ENCODE results near the gene PLEKHG2. TPM values are rescaled to one million over a fixed set of nuclear protein-coding genes. Genes with fewer than 3 reads are reported as not detected.

Gene PLEKHG2
- total and polyA plus RNA-seq, 2 donors from 2014 or later, result 8.5 to 29.7 TPM

DNA sequence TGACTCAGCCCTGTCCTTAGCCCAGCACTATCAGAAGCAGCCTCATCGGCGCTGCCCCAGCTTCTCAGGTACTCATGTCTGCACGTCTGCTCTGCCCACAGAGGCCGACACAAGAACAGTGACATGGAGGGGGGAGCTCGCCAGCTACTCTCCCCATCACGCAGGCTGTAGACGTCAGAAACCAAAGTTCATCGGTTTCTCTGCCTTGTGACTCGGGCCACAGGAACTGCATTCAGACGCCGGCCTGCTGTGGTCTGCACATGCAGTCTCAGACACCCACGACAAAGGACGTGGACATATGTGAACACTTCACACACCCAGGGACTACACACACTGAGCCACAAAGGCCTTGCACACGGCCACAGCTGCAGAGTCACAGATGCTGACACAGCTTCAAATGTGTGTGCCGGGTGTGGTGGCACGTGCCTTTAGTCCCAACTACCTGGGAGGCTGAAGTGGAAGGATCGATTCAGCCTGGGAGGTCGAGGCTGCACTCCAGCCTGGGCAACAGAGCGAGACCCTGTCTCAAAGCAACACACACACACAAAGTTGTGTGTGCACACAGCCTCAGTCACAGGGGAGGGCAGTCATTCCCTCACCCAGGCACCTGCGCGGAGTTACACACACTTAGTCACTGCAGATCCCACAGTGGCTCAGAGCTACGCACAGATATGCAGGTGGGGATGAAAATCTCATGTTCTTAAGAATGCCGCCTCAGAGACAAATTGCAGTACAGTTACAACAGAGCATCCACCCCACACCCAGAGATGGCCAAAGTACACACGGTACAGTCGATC is 10.7 kb upstream of the PLEKHG2 start:
- DNase-seq (peak in 2 of 5 donors; percentile 60 to 87), FAIRE-seq (no peak)
- Histone ChIP-seq H3K9ac (ENCODE audit: low read length in 3 of 3) (peak overlapping the region; percentile 16 to 94 (median 31)), H3K4me3 (ENCODE audit: low read length in 3 of 3) (peak overlapping the region; percentile 2 to 66 (median 57)), H3K36me3 (ENCODE audit: control insufficient read depth in 2 of 3, insufficient read depth in 3 of 3, low read length in 3 of 3) (peaks cover 0 to 4% (median 0%) of the 10 kb centered on the region in 3 donors), H3K9me3 (ENCODE audit: control insufficient read depth in 2 of 3, insufficient read depth in 1 of 3, low read length in 3 of 3) (no peaks in the 10 kb centered on the region), H3K27ac (ENCODE audit: low read depth in 2 of 2, low read length in 2 of 2) (peak overlapping the region; percentile 97 to 99), H3K4me1 (ENCODE audit: control insufficient read depth in 2 of 3, insufficient read depth in 2 of 3, low read depth in 1 of 3, low read length in 3 of 3) (peaks cover 3 to 39% (median 30%) of the 10 kb centered on the region in 3 donors), H3K27me3 (ENCODE audit: control insufficient read depth, insufficient read depth, low read length) (no peaks in the 10 kb centered on the region)
- intact Hi-C loops (cut with DNase I), result no loop called here
- TF ChIP-seq, protein P1, sequence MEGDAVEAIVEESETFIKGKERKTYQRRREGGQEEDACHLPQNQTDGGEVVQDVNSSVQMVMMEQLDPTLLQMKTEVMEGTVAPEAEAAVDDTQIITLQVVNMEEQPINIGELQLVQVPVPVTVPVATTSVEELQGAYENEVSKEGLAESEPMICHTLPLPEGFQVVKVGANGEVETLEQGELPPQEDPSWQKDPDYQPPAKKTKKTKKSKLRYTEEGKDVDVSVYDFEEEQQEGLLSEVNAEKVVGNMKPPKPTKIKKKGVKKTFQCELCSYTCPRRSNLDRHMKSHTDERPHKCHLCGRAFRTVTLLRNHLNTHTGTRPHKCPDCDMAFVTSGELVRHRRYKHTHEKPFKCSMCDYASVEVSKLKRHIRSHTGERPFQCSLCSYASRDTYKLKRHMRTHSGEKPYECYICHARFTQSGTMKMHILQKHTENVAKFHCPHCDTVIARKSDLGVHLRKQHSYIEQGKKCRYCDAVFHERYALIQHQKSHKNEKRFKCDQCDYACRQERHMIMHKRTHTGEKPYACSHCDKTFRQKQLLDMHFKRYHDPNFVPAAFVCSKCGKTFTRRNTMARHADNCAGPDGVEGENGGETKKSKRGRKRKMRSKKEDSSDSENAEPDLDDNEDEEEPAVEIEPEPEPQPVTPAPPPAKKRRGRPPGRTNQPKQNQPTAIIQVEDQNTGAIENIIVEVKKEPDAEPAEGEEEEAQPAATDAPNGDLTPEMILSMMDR (IDR thresholded peaks at IDR 0.05; ENCODE audit: borderline replicate concordance, extremely low read depth, insufficient read depth), result no peak

DNA sequence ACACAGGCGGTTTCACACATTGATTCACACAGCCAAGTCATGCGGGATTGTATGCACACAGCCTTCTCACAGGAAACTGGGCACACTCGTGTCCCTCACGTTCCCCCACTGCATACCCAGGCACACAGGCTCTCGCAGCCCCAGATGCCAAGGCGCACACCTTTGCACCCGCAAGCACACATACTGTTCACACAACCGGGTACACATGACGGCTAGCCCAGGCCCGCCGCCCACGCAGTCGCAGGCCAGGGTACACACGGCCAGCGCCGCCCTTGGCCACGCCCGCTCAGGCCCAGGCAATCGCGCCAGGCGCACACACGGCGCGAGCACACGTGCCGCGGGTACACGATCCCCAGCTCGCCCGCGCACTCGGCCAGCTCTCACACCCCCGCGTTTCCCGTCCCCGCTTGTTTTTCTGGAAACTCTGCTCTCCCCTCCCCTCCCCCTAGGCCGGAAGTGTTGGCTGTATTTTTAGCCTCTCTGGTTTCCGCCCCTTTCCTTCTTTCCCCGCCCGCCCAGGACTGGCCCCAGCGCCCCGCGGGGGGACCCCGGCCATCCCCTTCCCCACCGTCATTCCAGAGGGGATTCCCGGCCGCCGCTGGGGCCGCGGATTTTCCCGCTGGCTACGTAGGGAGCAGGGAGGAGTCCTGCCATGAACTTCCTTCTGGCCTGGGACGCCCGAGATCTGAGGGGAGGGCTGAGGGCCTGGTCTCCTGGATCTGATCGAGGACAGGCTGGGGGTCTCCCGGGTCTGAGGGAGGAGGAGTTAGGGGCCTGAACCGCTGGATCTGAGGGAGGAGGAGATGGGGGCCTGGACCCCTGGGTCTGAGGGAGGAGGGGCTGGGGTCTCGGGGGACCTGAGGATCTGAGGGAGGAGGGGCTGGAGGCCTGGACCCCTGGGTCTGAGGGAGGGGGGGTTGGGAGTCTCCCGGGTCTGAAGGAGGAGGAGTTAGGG is 9.8 kb upstream of the PLEKHG2 start:
- peaks cover 3 to 34% (median 30%) of the 10 kb centered on the region in 3 donors for H3K4me1 ChIP-seq (ENCODE audit: control insufficient read depth in 2 of 3, insufficient read depth in 2 of 3, low read depth in 1 of 3, low read length in 3 of 3)
- FAIRE-seq (no peak), DNase-seq (peak; percentile 93 to 98 (median 95))
- H3K27ac ChIP-seq (ENCODE audit: low read depth in 2 of 2, low read length in 2 of 2), result peak overlapping the region; percentile 97 to 99
- no peaks in the 10 kb centered on the region for H3K9me3 ChIP-seq (ENCODE audit: control insufficient read depth in 2 of 3, insufficient read depth in 1 of 3, low read length in 3 of 3)
- H3K36me3 ChIP-seq (ENCODE audit: control insufficient read depth in 2 of 3, insufficient read depth in 3 of 3, low read length in 3 of 3), result peaks cover 0 to 9% (median 0%) of the 10 kb centered on the region in 3 donors
- intact Hi-C loops (cut with DNase I), result no loop called here
- peak overlapping the region; percentile 31 to 94 (median 41) for H3K9ac ChIP-seq (ENCODE audit: low read length in 3 of 3)
- H3K27me3 ChIP-seq (ENCODE audit: control insufficient read depth, insufficient read depth, low read length), result no peaks in the 10 kb centered on the region
- peak overlapping the region; percentile 18 to 66 (median 57) for H3K4me3 ChIP-seq (ENCODE audit: low read length in 3 of 3)
- TF ChIP-seq, protein P1 (IDR thresholded peaks at IDR 0.05; ENCODE audit: borderline replicate concordance, extremely low read depth, insufficient read depth), result no peak

DNA sequence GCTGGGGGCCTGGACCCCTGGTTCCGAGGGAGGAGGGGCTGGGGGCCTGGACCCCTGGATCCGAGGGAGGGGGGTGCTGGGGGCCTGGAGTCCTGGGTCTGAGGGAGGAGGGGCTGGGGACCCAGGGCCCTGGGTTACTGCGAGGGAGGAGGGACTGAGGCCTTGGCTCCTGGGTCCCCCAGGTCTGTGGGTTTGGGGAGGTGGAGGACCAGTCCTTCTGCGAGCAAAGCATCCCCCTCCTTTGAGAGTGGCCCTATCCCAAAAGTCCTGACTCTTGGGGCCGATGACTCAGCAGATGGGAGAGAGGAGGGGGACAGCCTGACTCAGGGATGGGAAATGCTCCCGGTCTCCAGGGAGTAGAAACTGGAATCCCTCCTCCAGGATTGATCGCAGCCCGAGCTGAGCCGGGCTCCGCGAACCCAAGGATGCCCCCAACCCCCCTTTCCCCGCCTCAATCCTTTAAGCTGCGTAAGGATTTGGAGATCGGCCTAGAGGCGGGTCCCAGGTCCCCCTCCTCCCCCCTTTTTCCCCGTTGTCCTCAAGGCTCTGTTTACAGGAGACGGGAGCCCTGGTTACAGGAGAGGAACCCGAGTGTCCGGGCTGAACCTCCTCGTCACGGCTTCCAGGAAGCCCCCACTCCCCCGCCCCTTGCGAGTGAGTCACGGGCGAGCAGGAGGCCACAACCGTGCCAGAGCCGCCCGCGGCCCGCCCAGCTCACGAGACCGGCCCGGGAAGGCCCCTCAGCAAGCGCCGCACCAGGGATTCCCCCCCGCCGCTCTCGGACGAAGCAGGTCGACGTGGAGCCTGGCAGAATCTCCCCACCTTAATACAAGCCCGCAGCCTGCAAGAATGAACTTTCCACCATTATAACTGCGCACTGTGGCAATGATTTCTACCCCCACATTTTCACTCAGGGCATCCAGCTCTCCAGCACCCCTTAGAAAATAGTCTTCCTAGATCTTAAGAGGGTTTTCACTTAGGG is 8.8 kb upstream of the PLEKHG2 start:
- intact Hi-C loops (cut with DNase I), result no loop called here
- TF ChIP-seq, protein P1 (IDR thresholded peaks at IDR 0.05; ENCODE audit: borderline replicate concordance, extremely low read depth, insufficient read depth), result no peak
- FAIRE-seq, result no peak
- Histone ChIP-seq H3K4me1 (ENCODE audit: control insufficient read depth in 2 of 3, insufficient read depth in 2 of 3, low read depth in 1 of 3, low read length in 3 of 3) (peaks cover 3 to 27% (median 25%) of the 10 kb centered on the region in 3 donors), H3K4me3 (ENCODE audit: low read length in 3 of 3) (peak overlapping the region; percentile 56 to 66 (median 56)), H3K9ac (ENCODE audit: low read length in 3 of 3) (peak overlapping the region in 2 of 3 donors; percentile 74 to 94), H3K9me3 (ENCODE audit: control insufficient read depth in 2 of 3, insufficient read depth in 1 of 3, low read length in 3 of 3) (no peaks in the 10 kb centered on the region), H3K27me3 (ENCODE audit: control insufficient read depth, insufficient read depth, low read length) (no peaks in the 10 kb centered on the region), H3K27ac (ENCODE audit: low read depth in 2 of 2, low read length in 2 of 2) (peak overlapping the region; percentile 97 to 99), H3K36me3 (ENCODE audit: control insufficient read depth in 2 of 3, insufficient read depth in 3 of 3, low read length in 3 of 3) (peaks cover 0 to 19% (median 4%) of the 10 kb centered on the region in 3 donors)
- peak; percentile 90 to 100 (median 92) for DNase-seq

Data from kidney (tissue), 14 donors.